Fibroblast of pulmonary artery (primary cell): Measurements from ENCODE around the gene MDK.

Experiments
- DNase-seq: peaks from one replicate; pipeline ENCODE4 v3.0.0-alpha.2; 2010; ENCODE audit warnings: low read depth
- H3K4me3 ChIP-seq: replicated peaks from 2 replicates; pipeline ENCODE4 v1.5.1; 2011; ENCODE audit warnings: low read depth, mild to moderate bottlenecking, control low read depth, low read length, moderate library complexity
- CTCF ChIP-seq: IDR thresholded peaks from 2 replicates; pipeline ENCODE4 v1.5.1; 2011; ENCODE audit warnings: mild to moderate bottlenecking, control low read depth, low read length, inconsistent platforms; ENCODE audit errors: missing control alignments

The MDK gene

GRCh38 chr11:46335890-46336562 lies 45.4 kb upstream of the MDK start:
- DNase-seq = no peak
- no peak overlapping the region for H3K4me3 ChIP-seq

GRCh38 chr11:46336563-46337180 lies 44.8 kb upstream of the MDK start:
- no peak for TF ChIP-seq CTCF
- peak; percentile 49 for DNase-seq
- H3K4me3 ChIP-seq = no peak overlapping the region

More at GRCh38 chr11:46335890-46336562, 45.4 kb upstream of the MDK start:
- TF ChIP-seq CTCF = no peak

DNA sequence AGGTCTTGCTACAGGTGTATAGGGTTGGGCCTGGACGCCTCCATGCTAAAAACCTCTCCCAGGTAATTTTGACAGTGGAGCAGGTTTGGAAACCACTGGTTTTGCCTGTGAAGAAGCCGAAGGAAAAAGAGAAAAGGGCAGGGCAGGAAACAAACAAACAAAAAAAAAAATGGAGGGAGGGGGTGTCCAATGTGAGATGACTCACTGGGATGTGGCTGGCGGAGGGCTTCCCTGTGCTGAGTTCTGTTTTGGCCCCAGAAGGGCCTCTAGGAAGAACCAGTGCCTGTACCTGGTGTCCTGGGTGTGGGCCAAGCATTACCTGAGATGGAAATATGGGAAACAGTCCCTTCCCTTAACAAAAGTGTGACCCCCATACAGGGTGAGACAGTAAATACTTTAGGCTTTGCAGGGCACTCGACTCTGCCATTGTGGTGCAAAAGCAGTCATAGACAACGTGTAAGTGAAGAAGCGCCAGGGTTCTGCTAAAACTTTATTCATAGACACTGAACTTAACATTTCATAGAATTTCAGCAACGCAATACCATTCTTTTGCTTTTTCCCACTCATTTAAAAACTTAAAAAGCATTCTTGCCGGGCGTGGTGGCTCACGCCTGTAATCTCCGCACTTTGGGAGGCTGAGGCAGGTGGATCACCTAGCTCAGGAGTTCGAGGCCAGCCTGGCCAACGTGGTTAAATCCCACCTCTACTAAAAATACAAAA lies 43.7 kb upstream of the MDK start:
- H3K4me3 ChIP-seq = no peak overlapping the region

GRCh38 chr11:46338636-46338987 lies 42.9 kb upstream of the MDK start:
- no peak for TF ChIP-seq CTCF
- no peak overlapping the region for H3K4me3 ChIP-seq
- DNase-seq = no peak

More for the DNA sequence above, 43.7 kb upstream of the MDK start:
- no peak for TF ChIP-seq CTCF
- no peak for DNase-seq

- no peak for TF ChIP-seq CTCF
- no peak overlapping the region for H3K4me3 ChIP-seq
- DNase-seq = no peak
These were observed 42.3 kb upstream of the MDK start for GRCh38 chr11:46338988-46339666.

DNA sequence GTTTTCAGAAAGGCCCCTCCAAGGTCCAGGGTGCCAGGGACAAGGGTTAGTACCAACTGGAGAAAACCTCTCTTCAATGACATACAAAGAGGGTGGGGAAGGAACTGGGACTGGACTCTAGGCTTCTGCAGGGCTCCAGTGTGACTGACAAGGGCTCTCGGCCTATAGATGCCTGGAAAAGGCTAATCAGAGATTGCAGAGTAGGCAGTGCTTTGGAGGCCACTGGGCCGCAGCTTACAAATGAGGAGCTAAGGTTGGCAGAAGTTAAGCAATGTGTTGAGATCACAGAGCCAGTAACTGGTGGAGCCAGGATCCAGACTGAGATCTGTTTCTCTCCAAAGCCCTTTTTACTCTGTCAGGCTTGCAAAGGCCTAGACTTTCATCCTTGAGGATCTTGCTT lies 41.7 kb upstream of the MDK start:
- DNase-seq = peak; percentile 21
- TF ChIP-seq CTCF = no peak

More for the DNA sequence above, 41.7 kb upstream of the MDK start:
- H3K4me3 ChIP-seq = no peak overlapping the region
